ENCODE data around the gene HOXD12.

The HOXD12 gene

DNA sequence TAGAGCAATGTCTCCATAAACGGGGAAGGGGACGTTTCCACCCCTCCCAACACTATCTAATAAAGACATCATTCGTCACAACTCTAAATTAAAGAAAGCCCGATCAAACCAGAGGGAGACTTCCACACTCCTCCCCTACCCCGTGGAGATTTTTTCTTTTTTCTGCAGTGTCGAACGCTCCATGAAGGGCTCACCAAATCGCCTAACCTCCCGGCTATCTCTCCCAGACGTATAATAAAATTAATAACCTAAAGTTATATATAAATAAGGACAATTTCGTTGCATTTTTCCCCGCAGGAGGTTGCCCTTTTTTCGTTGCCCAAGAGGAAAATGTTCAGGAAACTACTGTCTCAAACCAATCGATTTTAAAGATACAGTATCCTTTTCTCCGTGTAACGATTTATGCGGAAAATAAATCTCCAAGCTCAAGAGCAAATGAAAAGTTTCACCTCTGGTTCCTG lies 18.2 kb upstream of the HOXD12 start:
- DNase-seq, result no peak

DNA sequence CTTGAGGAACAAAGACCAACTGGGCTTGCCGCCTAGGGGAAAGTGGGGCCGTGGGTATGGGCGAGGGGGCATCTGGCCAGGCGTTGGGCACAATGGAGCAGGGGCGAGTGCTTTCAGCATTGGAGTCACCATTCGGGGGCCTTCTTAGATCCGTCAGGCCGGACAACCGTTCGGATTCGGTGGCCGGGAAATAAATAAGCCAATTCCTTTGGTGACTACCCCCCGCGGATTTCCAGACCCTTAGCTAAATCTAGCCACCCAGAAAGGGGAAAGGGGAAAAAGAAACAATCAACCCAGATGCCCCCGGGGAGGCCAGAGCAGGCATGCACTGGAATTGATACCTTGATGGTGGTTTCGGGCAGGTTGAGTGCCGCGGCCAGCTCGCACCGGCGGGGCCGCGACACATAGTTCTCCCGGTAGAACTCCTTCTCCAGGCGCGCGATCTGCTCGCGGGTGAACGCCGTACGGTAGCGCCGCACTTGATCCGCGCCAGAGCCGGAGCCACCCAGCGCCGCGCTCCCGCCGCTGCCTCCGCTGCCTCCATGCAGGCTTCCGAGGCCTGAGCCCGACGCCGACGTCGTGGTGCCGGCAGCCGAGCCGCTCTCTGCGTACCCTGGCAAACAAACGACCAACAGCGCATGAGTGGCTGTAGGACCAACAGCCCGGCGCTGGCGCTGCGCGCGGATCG lies 17.6 kb upstream of the HOXD12 start:
- no peak for DNase-seq

DNA sequence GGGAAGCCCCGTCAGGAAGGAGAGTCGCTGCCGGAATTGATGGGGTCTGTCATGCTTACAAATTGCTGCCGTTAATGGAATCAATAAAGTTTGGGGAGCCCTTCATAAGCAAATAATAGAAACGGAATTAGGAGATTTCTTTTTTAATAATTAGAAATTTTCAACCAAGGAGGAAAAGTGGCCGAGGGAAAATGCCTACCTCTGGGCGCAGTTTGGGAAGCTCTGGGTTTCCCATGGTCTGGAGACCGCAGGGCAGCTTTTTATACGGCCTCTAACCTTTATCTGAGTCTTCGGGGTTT lies 17.1 kb upstream of the HOXD12 start:
- DNase-seq, result no peak

DNA sequence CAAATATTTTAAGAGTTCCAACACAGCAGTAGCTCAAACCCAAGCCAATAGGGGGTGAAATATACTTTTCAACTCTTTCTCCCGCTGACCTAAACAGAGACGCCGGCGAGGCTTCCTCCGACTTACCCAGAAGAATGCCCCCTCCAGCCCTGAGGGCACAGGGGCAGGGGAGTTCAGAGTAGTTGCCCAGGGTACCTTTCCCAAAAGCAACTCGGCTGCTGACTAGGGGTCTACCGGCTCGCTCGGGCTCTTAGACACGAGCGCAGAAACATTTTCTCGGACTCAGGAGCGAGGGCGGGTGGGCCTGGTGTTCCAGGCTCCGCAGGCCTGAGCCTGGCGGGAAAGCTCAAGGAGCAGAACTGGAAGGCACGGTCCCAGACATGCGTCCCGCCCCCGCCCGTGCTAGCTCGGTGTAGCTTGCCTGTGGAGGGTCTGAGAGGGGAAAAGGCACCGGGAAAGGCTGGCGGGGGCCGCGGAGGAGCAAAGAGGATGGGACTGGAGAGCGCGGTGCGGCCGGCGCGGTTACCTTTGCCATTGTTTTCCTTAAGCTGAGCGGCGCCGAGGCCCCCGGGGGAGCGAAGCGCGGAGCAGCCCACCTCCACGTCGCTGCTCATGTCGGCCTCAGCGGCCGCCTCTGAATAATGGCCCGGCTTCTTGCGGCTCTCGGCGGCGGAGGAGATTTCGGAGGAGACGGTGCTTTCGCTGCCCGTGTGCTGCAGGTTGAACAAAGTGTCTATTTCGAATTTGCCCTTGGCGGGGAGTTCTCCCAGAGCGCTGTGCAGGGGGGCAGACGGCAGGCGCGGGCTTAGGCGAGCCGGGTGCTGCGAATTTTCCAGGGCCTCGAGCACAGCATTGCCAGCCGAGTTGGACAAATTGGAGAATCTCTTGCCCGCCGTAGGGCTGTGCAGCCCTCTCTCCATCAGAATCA lies 16.5 kb upstream of the HOXD12 start:
- no peak for DNase-seq

DNA sequence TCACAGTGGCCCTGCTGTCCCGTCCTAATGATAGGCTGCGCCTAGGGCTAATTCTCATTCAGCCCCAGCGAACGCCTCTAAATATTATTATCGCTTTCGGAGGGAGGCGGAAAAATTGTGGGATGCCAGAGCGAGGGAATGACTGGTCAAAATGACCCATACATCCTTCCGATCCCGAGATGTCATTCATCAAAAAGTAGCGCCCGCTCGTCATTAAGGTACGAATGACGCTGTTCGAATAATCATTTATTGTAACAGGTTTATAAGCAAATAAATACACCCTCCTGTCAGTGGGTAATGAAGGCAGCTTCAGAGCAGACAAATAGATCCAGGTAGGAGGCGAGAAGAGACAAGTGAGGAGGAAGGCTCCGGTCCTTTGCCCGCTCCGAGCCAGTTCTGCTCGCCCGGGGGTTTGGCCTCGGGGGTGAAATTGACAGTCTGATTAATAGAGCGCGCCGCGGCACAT lies 15.8 kb upstream of the HOXD12 start, which contains the start of gene EVX2:
Gene EVX2 (minus strand): TSS at position 167 of the 466 bp plus-strand sequence. CDS start 186 bp downstream, outside the sequence.
- no peak for DNase-seq

DNA sequence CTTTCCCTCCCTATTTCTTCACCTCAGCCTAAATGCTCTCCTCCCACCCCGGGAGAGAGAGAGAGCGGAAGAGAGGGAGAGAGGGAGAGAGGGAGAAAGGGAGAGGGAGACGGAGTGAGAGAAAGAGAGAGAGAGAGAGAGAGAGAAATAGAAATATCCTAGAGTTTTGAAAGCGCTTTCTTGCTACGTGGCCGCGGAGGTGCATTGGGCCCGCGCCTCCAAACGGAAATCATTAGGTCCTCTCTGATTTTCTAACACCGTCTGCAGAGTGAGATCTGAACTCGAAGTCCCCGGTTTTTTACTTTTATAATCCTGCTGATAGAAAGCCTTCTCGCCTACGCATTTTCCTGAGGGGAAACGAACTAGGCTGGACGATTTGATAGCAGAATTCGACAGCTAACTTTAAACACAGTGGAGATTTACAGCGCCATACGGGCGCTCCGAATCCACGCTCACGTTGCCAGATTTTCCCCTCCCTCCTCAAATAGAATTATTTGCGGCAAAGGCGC lies 14.9 kb upstream of the HOXD12 start:
- no peak for DNase-seq

DNA sequence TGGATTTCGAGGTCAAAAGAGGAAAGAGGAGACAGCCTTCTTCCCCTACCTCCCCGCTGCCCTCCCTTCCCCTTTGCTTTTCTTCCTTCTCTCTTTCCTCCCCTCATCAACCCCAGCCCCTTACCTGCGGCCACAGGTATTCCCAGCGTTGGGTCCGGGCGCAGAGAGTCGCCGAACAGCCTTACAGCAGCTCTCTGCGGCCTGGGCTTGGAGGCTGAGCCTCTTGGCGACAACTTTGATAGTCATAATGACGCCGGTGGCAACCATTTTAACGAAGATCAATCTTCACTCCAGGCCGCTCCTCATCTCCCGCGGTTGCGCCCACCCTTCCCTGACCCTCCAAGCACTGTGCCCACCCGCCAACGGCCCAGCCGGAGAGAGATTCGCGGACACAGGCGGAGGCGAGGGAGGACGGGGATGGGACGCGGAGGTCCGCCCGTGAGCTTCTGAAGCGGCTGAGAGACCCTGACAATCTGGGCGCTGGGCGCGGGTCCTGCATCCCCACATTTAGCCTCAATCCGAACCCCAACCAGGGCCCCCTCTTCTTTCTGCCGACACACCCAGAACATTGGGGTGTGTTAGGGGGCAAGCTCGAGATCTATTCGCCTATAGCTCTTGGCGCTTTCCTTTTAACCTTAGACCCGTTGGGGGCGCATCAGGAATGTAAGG lies 14.3 kb upstream of the HOXD12 start:
- no peak for DNase-seq

DNA sequence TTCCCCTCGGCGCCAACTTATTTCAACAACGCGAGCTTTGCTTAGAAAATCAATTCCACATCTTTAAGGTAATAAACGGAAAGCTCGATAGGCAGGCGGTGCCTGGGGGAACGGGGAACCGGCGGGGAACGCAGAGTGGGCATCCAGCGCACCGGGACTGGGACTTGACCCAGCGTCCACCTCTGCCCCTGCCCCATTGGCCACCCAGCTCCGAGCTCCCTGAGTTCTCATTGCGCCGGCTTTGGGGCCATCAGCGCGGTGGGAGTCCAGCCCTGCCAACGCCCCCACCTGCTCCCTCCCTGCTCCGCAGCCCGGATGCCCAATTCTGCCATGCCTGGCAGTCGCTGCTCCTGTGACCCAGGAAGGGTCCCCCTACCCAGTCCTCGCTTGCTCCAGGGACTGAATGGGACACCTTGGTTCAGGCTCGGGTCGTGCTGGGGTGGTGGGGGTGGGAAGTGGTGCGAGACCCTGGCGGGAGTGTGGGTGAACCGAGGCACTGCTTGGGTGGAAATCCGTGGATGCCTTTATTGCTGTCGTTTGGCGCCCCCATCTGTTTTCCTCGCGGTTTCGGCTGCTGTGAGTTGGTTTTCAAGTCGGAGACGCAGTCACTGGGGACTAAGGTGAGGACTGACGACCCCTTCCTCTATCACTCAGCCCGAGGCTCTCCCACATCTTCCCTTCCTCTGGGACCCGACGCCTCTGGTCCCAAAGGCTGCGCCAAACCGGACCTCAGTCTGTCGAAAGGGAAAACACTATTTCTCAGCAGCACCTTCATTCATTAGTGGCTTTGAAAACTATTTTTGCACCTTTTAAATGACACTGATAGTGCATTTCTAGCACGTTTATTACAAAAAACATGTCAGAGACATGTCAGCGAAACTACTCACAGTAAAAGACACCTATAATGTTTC lies 13.5 kb upstream of the HOXD12 start:
- DNase-seq, result no peak

DNA sequence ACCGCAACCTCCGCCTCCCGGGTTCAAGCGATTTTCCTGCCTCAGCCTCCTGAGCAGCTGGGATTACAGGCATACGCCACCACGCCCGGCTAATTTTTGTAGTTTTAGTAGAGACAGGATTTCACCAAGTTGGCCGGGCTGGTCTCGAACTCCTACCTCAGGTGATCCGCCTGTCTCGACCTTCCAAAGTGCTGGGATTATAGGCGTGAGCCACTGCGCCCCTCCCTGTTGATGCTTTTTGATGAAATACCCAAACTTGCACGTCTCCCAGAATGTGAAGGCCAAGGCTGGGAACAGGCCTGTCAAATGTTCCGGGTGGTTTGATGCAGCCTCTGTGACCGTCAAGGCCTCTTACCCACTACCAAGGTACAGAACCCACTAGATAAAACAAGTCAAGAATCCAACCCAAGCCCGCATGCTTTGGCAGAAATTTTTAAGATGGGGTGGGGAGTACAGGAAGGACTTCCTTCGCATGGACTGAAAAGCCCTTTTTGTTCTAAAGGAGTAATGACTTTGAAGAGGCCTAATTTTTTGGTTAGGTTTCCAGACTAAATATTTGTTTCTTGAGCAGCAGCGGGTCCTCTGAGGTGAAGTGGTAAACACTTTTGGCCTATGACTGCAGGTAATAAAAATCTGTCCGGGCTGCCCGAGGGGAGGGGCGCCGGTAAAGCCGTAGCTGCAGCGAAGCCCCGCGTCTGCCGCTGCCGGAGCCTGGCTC lies 12.1 kb upstream of the HOXD12 start:
- no peak for DNase-seq

DNA sequence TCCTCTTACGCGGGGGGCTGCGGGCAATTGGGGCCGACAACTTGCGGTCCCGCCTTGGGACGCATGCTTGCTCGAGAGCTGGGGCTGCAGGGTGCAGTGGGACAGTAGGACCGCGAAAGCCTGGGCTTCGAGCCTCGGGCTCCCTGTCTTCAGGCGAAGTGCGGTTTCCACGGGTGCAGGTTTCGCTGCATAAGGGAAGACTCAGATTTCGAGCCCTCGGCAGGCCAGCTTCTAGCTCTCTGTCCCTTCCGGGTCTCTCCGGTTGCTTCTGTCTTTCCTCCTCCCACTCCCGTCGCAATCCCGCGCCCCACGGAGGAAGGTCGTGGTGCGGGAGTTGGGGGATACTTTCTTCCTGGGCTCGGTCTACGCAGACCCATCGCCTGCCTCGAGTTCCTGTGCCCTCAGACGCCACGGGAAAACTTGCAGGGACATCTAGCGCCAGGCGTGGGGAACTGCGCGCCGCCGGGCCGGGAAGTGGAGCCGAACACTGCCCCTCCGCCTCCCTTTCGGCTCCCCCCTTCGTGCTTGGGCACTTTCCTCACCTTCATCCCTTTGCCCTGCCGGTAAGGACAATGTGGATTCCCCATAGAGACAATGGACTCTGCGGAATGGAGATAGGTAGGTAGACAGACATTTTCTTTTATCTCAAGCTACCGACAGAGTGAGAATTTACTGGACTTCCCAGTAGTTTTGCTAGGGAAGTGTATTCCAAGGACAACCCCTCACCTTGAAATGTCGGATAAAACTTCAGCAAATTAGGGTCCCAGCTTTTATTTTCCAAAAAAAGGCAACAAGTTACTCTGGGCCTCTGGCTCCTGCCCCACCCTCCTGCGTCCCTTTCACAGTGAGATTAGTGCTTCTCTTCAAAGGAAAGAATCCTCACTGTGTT lies 11.3 kb upstream of the HOXD12 start:
- no peak for DNase-seq

DNA sequence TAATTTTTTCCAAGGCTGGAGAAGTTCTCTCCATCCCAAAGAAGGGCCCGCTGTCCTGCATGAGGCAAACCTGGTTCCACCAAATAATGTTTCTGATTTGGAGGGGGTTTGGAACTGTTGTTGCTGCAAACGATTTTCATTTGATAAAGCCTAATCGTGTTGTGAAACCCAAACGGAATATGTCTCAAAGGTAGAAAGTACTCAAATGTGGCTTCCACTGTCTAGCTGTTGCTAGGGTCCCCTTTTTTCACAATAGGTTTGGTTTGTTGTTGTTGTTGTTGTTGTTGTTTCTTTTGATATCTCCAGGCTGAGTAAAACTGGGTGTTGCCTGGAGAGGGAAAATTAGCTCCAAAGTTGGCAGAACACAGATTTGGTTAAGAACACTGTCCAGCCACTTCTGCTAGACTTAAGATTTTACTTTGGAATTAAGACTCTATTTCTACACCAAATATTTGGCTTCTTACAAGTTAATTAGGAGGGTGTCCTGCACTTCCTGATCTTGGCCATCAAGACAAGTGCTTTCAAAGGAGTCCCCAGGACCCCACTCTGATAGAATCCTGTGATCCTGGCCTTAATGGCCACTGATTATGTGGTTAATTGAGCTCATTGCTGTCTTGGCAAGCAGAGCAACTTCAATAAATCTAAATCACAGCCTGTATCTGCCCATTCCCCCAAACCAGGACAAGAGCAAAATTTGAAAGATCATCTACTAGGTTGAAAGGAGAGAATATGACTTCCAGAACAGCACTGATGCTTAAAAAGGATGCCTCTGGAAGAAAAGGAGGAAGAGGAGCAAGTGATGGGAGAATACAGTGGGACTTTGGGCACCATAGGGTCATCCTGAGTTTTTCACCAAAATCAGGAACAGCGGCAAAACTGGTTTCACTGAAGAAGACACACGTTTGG lies 10.4 kb upstream of the HOXD12 start:
- DNase-seq, result no peak

DNA sequence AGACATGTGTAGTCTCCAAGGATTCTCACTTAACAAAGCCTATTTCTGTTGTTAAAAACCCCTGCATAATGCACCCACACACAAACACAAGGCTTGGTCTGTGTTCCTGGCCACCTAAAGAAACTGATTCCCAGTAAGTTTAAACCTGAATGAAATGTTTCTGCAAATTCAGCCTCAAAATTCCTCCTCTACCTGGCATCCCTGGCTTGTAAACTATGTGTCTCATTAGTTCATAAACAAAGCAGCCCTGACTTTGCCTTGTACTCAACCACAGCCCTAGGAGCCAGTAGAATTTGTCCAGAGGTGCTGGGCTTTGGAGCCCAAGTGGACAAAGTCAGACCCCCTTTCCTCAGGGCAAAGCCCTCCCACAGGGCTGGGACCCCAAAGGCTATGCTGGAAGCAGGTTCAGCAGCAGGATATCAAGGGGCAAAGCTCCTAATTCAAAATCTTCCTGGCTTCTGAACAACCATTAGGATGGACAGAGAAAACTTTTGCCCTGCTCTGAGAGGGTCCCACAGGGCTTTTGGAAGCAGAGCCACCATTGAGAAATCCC lies 9.7 kb upstream of the HOXD12 start:
- no peak for DNase-seq

DNA sequence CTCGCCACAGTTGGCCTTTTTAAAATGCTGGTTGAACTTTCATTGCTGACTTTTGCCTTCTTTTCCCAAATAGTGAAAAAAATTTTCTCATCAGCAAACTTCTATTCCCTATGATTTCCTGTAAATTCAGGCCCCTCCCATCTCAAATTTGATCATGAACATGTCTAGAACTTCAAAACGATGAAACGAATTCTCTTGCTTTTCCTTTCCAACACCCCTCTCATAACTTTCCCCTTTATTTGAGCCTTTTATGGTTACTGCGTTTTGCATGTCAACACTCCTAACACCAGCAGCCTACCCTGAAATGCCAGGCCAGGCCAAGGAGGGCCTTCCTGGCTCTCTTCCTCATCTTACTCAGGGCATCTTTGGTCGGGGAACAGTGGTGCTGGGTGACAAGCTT lies 8.7 kb upstream of the HOXD12 start:
- DNase-seq, result no peak

DNA sequence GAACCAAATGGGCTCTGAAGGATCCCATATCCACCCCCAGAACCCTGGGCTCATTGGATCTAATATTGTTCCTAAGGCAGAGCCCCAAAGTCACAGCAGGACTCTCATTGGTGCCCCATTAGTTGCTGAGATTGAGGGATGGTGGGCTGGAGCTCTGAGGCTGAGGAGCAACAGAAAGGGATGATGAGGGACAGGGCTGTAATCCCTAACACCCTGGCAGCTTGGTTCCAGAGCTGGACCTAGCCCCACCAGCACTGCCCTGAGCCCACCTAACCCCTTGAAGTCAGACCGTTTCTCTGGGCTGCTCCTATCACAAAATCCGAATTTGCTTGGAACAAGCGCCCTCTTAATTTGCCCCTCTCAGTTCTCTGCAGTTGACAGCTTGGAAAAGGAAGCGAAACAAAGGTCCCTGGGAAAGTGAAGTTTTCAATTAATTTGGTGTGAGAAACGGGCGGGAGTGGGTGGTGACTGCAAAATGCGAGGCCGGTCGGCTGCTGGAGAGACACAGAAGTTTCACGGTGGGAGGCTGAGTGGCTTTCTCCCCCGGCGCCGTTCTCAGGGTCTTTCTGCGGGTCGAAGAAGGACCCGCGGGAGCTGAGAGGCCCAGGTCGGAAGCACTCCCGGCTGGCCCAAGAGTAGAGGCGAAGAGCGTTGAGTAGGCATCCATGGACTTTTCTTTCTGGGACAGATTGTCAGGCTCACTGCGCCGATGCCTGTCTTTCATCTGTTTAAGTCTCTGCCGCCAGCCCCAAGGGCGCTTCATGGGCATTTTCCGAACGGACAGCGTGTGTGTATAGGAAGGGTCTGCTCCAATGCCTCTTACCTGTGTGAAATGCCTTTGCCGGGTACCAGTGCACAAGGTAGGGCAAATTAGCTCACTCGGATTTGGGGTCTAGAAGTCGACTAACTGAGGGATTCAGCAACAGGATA lies 8.0 kb upstream of the HOXD12 start:
- DNase-seq, result no peak

DNA sequence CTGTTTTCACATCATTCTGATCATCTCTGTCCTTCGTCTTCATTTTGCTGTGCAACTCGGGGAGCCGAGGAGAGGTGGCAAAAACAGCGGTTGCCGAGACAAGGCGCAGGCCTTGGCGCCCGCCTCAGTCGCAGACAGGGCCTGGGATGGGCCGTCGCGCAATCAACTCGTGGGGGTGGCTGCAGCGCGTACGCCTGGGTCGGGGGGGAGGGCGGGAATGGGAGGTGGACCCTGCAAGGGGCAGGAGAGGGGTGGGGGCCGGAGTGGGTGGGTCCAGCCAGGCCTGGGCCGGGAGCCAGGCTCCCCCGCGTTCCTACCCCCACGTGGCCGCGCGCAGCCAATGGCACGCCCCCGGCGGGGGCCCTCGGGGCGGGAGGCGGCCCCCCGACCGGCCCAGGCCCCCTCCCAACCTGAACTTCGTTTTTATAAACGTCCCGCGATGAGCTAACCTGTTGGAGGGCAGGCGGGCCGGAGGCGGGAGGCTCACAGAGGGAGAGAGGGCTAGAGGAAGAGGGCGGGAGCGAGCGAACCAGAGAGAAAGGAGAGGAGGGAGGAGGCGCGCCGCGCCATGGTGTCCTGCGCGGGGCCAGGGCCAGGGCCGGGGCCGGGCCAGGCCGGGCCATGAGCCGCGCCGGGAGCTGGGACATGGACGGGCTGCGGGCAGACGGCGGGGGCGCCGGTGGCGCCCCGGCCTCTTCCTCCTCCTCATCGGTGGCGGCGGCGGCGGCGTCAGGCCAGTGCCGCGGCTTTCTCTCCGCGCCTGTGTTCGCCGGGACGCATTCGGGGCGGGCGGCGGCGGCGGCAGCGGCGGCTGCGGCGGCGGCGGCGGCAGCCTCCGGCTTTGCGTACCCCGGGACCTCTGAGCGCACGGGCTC lies 7.1 kb upstream of the HOXD12 start, which contains the start of gene HOXD13:
Gene HOXD13 (plus strand): TSS at position 452 of the 875 bp plus-strand sequence. CDS start 170 bp downstream, at position 622.
- DNase-seq, result no peak

DNA sequence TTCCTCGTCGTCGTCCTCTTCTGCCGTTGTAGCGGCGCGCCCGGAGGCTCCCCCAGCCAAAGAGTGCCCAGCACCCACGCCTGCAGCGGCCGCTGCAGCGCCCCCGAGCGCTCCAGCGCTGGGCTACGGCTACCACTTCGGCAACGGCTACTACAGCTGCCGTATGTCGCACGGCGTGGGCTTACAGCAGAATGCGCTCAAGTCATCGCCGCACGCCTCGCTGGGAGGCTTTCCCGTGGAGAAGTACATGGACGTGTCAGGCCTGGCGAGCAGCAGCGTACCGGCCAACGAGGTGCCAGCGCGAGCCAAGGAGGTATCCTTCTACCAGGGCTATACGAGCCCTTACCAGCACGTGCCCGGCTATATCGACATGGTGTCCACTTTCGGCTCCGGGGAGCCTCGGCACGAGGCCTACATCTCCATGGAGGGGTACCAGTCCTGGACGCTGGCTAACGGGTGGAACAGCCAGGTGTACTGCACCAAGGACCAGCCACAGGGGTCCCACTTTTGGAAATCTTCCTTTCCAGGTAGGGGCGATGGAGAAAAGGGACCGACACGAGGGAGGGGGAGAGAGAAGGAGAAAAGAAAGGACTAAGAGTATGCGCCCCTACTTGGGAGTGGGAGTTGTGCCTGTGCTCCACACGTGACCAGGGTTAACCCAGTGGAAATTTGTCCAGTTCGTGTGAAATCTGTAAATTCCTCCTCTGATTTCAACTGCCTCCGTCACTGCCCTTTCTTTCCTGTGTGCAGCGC lies 6.3 kb upstream of the HOXD12 start:
- DNase-seq, result no peak
